H1 (cell line): ENCODE data around the gene KDM6A. TPM values are rescaled to one million over a fixed set of nuclear protein-coding genes. Genes with fewer than 3 reads are reported as not detected.

Experiments used
- CTCF ChIA-PET: fragments of 300-600 bp; sonication (Branson Sonifier 250); formaldehyde crosslinking; loops from one replicate; lab custom pipeline; 2021; ENCODE audit not compliant: partially characterized antibody; lab: Charles Lee
- POLR2A ChIA-PET: fragments of 300-600 bp; sonication (Branson Sonifier 250); formaldehyde crosslinking; loops from one replicate; lab custom pipeline; 2021; ENCODE audit warnings: inconsistent platforms; ENCODE audit not compliant: partially characterized antibody; lab: Charles Lee
- DNase-seq, 2 experiments: peaks; one replicate each; pipeline versions ENCODE4 v3.0.0 to v3.0.0-alpha.2; 2010 to 2022; ENCODE audit warnings: low spot score in 2 of 2, low read depth in 1 of 2, mixed read lengths in 1 of 2
- FAIRE-seq: peaks from 2 replicates; lab custom pipeline; 2011; peaks lifted over from hg19 to GRCh38; lab: Jason Lieb, UNC
- H2AFZ ChIP-seq: 2 replicates; pipeline ENCODE4 v1.8.1; 2012; ENCODE audit warnings: low read length, inconsistent platforms
- H2AK5ac ChIP-seq: 2 replicates; pipeline ENCODE4 v1.6.1; 2013; ENCODE audit warnings: low read depth, low read length
- H2BK120ac ChIP-seq: replicated peaks from 2 replicates; pipeline ENCODE3; 2013; ENCODE audit warnings: low read depth, low read length, inconsistent platforms
- H2BK12ac ChIP-seq: 2 replicates; pipeline ENCODE4 v1.6.1; 2013; ENCODE audit warnings: low read depth, low read length
- H2BK15ac ChIP-seq: 2 replicates; pipeline ENCODE4 v1.6.1; 2013; ENCODE audit warnings: low read length
- H2BK20ac ChIP-seq: 2 replicates; pipeline ENCODE4 v1.6.1; 2013; ENCODE audit warnings: low read length
- H2BK5ac ChIP-seq: 2 replicates; pipeline ENCODE4 v1.6.1; 2013; ENCODE audit warnings: low read depth, low read length
- H3K14ac ChIP-seq: 2 replicates; pipeline ENCODE4 v1.6.1; 2013; ENCODE audit warnings: inconsistent platforms; ENCODE audit not compliant: insufficient read length
- H3K18ac ChIP-seq: 2 replicates; pipeline ENCODE4 v1.6.1; 2013; ENCODE audit warnings: low read length; ENCODE audit errors: extremely low read depth
- H3K23ac ChIP-seq: 2 replicates; pipeline ENCODE4 v1.6.1; 2013; ENCODE audit warnings: inconsistent platforms; ENCODE audit not compliant: insufficient read length
- H3K23me2 ChIP-seq: 2 replicates; pipeline ENCODE4 v1.6.1; 2013; ENCODE audit warnings: low read depth, low read length
- H3K27ac ChIP-seq: 2 replicates; pipeline ENCODE4 v1.6.1; 2011; ENCODE audit warnings: low read depth, low read length, inconsistent platforms
- H3K27me3 ChIP-seq, 4 experiments: replicated peaks in 1 of 4; 1 replicate in 1 of 4; 2 replicates in 3 of 4; pipeline versions ENCODE4 v1.6.1 to v1.8.1; 2011 to 2013; ENCODE audit warnings: low read length in 3 of 4, mild to moderate bottlenecking in 3 of 4, inconsistent platforms in 2 of 4, mixed read lengths in 2 of 4, moderate library complexity in 1 of 4; ENCODE audit not compliant: control insufficient read depth in 3 of 4, insufficient read depth in 3 of 4; ENCODE audit errors: extremely low read depth in 1 of 4
- H3K36me3 ChIP-seq, 4 experiments: 2 replicates each; pipeline versions ENCODE4 v1.6.1 to v1.8.1; 2011 to 2013; ENCODE audit warnings: mild to moderate bottlenecking in 4 of 4, low read length in 3 of 4, moderate library complexity in 2 of 4, control low read depth in 1 of 4, inconsistent platforms in 1 of 4; ENCODE audit not compliant: insufficient read depth in 4 of 4, control insufficient read depth in 2 of 4
- H3K4ac ChIP-seq: replicated peaks from 2 replicates; pipeline ENCODE3; 2013; ENCODE audit warnings: low read length, low read depth, mixed read lengths, inconsistent platforms; ENCODE audit not compliant: insufficient read length
- H3K4me1 ChIP-seq, 4 experiments: replicated peaks in 1 of 4; 1 replicate in 1 of 4; 2 replicates in 3 of 4; pipeline versions ENCODE4 v1.6.1 to v1.8.1; 2011 to 2013; ENCODE audit warnings: low read length in 3 of 4, inconsistent platforms in 2 of 4, mixed read lengths in 1 of 4; ENCODE audit not compliant: insufficient read depth in 4 of 4, control insufficient read depth in 3 of 4
- H3K4me2 ChIP-seq, 2 experiments: 2 replicates each; pipeline versions ENCODE4 v1.6.1 to v1.8.1; 2011 to 2013; ENCODE audit warnings: low read depth in 2 of 2, low read length in 2 of 2, control low read depth in 1 of 2, inconsistent platforms in 1 of 2, mild to moderate bottlenecking in 1 of 2; ENCODE audit not compliant: insufficient read depth in 1 of 2
- H3K4me3 ChIP-seq, 4 experiments: fragments of 200-600, 300-600 bp in 1 of 4; sonication (generic), shearing (Covaris generic), sonication (Bioruptor Twin) in 1 of 4; 2 replicates each; pipeline versions ENCODE4 v1.5.1 to v1.8.1; 2011 to 2016; ENCODE audit warnings: low read length in 4 of 4, low read depth in 3 of 4, control low read depth in 2 of 4, inconsistent platforms in 2 of 4, mild to moderate bottlenecking in 2 of 4, mixed read lengths in 1 of 4, moderate library complexity in 1 of 4; ENCODE audit not compliant: insufficient read depth in 2 of 4; ENCODE audit errors: extremely low read depth in 1 of 4
- H3K56ac ChIP-seq: replicated peaks from 2 replicates; pipeline ENCODE3; 2013; ENCODE audit warnings: low read depth, mild to moderate bottlenecking, mixed read lengths, low read length, inconsistent platforms; ENCODE audit not compliant: insufficient read length
- H3K79me1 ChIP-seq: 2 replicates; pipeline ENCODE4 v1.6.1; 2013; ENCODE audit warnings: low read depth, low read length, control low read depth
- H3K79me2 ChIP-seq, 2 experiments: 2 replicates each; pipeline versions ENCODE4 v1.6.1 to v1.8.1; 2012 to 2013; ENCODE audit warnings: low read length in 2 of 2, mild to moderate bottlenecking in 2 of 2, inconsistent platforms in 1 of 2; ENCODE audit not compliant: insufficient read depth in 2 of 2, control insufficient read depth in 1 of 2
- H3K9ac ChIP-seq, 4 experiments: replicated peaks in 1 of 4; 1 replicate in 1 of 4; 2 replicates in 3 of 4; pipeline versions ENCODE4 v1.6.1 to v1.8.1; 2011 to 2013; ENCODE audit warnings: low read depth in 3 of 4, low read length in 3 of 4, control low read depth in 2 of 4, mild to moderate bottlenecking in 2 of 4, moderate library complexity in 2 of 4, inconsistent platforms in 1 of 4; ENCODE audit errors: extremely low read depth in 1 of 4
- H3K9me3 ChIP-seq, 2 experiments: 2 replicates each; pipeline versions ENCODE4 v1.6.1 to v1.8.1; 2012 to 2013; ENCODE audit warnings: mild to moderate bottlenecking in 2 of 2, moderate library complexity in 2 of 2, control low read depth in 1 of 2, inconsistent platforms in 1 of 2, low read depth in 1 of 2, low read length in 1 of 2, mixed read lengths in 1 of 2; ENCODE audit not compliant: insufficient read depth in 2 of 2
- H4K20me1 ChIP-seq, 2 experiments: replicated peaks in 1 of 2; 2 replicates each; pipeline versions ENCODE3 to v1.8.1; 2011 to 2013; ENCODE audit warnings: inconsistent platforms in 2 of 2, low read length in 2 of 2, mild to moderate bottlenecking in 1 of 2; ENCODE audit not compliant: insufficient read depth in 2 of 2, control insufficient read depth in 1 of 2
- H4K5ac ChIP-seq: 2 replicates; pipeline ENCODE4 v1.6.1; 2013; ENCODE audit warnings: low read length, low read depth, mixed read lengths, inconsistent platforms; ENCODE audit not compliant: insufficient read length
- H4K8ac ChIP-seq: 2 replicates; pipeline ENCODE4 v1.8.0; 2013; ENCODE audit warnings: mild to moderate bottlenecking, moderate library complexity, low read length, inconsistent platforms; ENCODE audit not compliant: insufficient read depth; ENCODE audit errors: extremely low read depth
- H4K91ac ChIP-seq: replicated peaks from 2 replicates; pipeline ENCODE3; 2013; ENCODE audit warnings: low read length, mixed read lengths, inconsistent platforms; ENCODE audit not compliant: insufficient read length
- CBX5 ChIP-seq: fragments of 300-800, 300-1000 bp; sonication (generic); IDR thresholded peaks from 2 replicates; pipeline ENCODE4 v1.7.1; 2016; ENCODE audit warnings: antibody characterized with exemption, low read length, low read depth
- CBX8 ChIP-seq: fragments of 300-800, 300-1000 bp; sonication (generic); IDR thresholded peaks from 2 replicates; pipeline ENCODE4 v1.7.1; 2016; ENCODE audit warnings: low read depth, low read length, borderline replicate concordance
- CHD1 ChIP-seq: IDR thresholded peaks from 2 replicates; pipeline ENCODE4 v1.6.1; 2012; ENCODE audit warnings: low read depth, low read length, improper control_type of control experiment
- CHD2 ChIP-seq: IDR thresholded peaks from 2 replicates; pipeline ENCODE4 v1.6.1; 2012; ENCODE audit warnings: low read length, improper control_type of control experiment
- EP300 ChIP-seq, 2 experiments: IDR thresholded peaks; 1 replicate in 1 of 2; 2 replicates in 1 of 2; pipeline ENCODE4 v1.6.1; 2011 to 2012; ENCODE audit warnings: low read depth in 2 of 2, low read length in 2 of 2, mild to moderate bottlenecking in 2 of 2, borderline replicate concordance in 1 of 2, inconsistent platforms in 1 of 2, moderate library complexity in 1 of 2
- FOSL1 ChIP-seq: IDR thresholded peaks from 2 replicates; pipeline ENCODE4 v1.6.1; 2011; ENCODE audit warnings: mild to moderate bottlenecking, low read depth, low read length, moderate library complexity; ENCODE audit not compliant: insufficient read depth
- HDAC2 ChIP-seq, 2 experiments: fragments of 300-600 bp in 1 of 2; sonication (generic) in 1 of 2; IDR thresholded peaks; 2 replicates each; pipeline ENCODE4 v1.6.1; 2011 to 2012; ENCODE audit warnings: low read depth in 2 of 2, low read length in 2 of 2, mild to moderate bottlenecking in 2 of 2, moderate library complexity in 2 of 2, borderline replicate concordance in 1 of 2, inconsistent platforms in 1 of 2
- HDAC6 ChIP-seq: IDR thresholded peaks from one replicate; pipeline ENCODE4 v1.7.1; 2012; ENCODE audit warnings: low read depth, mild to moderate bottlenecking, inconsistent platforms, low read length, moderate library complexity
- PHF8 ChIP-seq: fragments of 200-600 bp; sonication (generic); conservative IDR thresholded peaks from 2 replicates; pipeline ENCODE4 v1.7.1; 2012; ENCODE audit warnings: low read depth, mild to moderate bottlenecking, inconsistent platforms, low read length, moderate library complexity
- POLR2A ChIP-seq, 2 experiments: IDR thresholded peaks; 1 replicate in 1 of 2; 2 replicates in 1 of 2; pipeline ENCODE4 v1.6.1; 2011; ENCODE audit warnings: low read depth in 2 of 2, low read length in 2 of 2, mild to moderate bottlenecking in 2 of 2; ENCODE audit errors: control extremely low read depth in 1 of 2
- POU5F1 ChIP-seq: IDR thresholded peaks from 2 replicates; pipeline ENCODE4 v1.6.1; 2011; ENCODE audit warnings: low read depth, mild to moderate bottlenecking, low read length, moderate library complexity
- SIN3A ChIP-seq, 2 experiments: IDR thresholded peaks in 1 of 2; conservative IDR thresholded peaks in 1 of 2; 2 replicates each; pipeline ENCODE4 v1.6.1; 2011 to 2012; ENCODE audit warnings: low read length in 2 of 2, improper control_type of control experiment in 1 of 2, low read depth in 1 of 2, mild to moderate bottlenecking in 1 of 2
- TAF7 ChIP-seq: optimal IDR thresholded peaks from 2 replicates; pipeline ENCODE3; 2011; ENCODE audit warnings: low read depth, mild to moderate bottlenecking, inconsistent platforms, low read length, moderate library complexity, borderline replicate concordance
- TCF12 ChIP-seq: IDR thresholded peaks from 2 replicates; pipeline ENCODE4 v1.6.1; 2011; ENCODE audit warnings: low read depth, mild to moderate bottlenecking, low read length
- WGBS, 2 experiments: shearing (Covaris generic) in 1 of 2; methylation state at CpG; one replicate each; pipeline versions ENCODE4 v1.1.6 to v1.1.7; 2013 to 2015; ENCODE audit warnings: low lambda C conversion rate in 2 of 2, mixed read lengths in 2 of 2, inconsistent platforms in 1 of 2, low coverage in 1 of 2, missing lambda C conversion rate in 1 of 2; ENCODE audit not compliant: insufficient replicate concordance in 2 of 2, insufficient coverage in 1 of 2, insufficient read length in 1 of 2; ENCODE audit errors: extremely low coverage in 1 of 2, missing lambda C conversion rate in 1 of 2; 5-methylcytosine and 5-hydroxymethylcytosine counted together
- polyA plus RNA-seq, 7 experiments: library from polyadenylated mRNA; depleted of rRNA in 3 of 7; stranded (reverse) in 5 of 7; unstranded in 2 of 7; fragments of >200 nt in 5 of 7; fragments of 200-250 nt in 2 of 7; gene quantifications; 1 replicate in 5 of 7; 2 replicates in 1 of 7; 4 replicates in 1 of 7; pipeline versions ENCODE4 v1.2.1 to v1.2.3, GENCODE V29; 2011 to 2013; ENCODE audit warnings: missing spikeins in 2 of 7, mixed read lengths in 2 of 7
- total RNA-seq: library from RNA; stranded (reverse); fragmentation: NEBNext Ultra II Directional; extraction: Animal tissue kit (Norgen Biotek cat#: 25700); gene quantifications from 2 replicates; pipeline ENCODE4 v1.2.1, GENCODE V29; 2021

KDM6A gene
- total and polyA plus RNA-seq, 2 of the 8 experiments (the other 6 are each of a cell fraction or from before 2014, with no cell fraction given) = 43.5 to 58.4 TPM

DNA sequence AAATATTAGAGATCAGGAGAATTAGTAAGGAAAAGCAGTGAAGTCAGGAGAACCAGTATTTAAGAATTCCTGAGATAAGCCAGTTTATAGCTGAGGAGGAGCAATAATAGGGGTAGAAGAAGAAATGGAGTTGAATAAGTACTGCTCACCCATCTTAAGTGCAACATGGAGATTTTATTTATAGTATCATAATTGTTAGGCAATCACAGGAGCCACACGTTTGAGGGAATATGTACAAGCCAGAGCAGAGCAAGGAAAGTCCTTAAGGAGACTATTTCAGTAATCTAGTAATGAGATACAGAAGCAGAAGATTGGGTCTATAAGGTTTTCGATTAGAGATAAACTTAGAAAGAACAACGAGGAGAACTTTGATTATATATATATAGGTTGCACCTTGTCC lies 145.0 kb downstream of the KDM6A start:
- Histone ChIP-seq H3K4me2 (no peak overlapping the region), H3K27ac (no peak overlapping the region), H4K8ac (no peak overlapping the region), H2AFZ (no peak overlapping the region), H4K91ac (no peak overlapping the region), H4K5ac (no peak overlapping the region), H3K9me3 (no peaks in the 10 kb centered on the region), H3K4ac (no peak overlapping the region), H4K20me1 (peaks cover 5 to 6% of the 10 kb centered on the region in 2 experiments), H2BK120ac (no peak overlapping the region), H2BK12ac (no peak overlapping the region), H3K27me3 (no peaks in the 10 kb centered on the region), H3K36me3 (0 out of 8 replicates have a peak, but pooled peaks cover 0 to 3% (median 0%) of the 10 kb centered on the region in 4 experiments), H3K23me2 (no peaks in the 10 kb centered on the region), H3K23ac (no peak overlapping the region), H2BK20ac (no peak overlapping the region), H3K79me1 (no peaks in the 10 kb centered on the region), H3K4me3 (no peak overlapping the region), H2BK5ac (no peak overlapping the region), H3K18ac (no peak overlapping the region), H3K4me1 (peaks cover 0 to 5% (median 0%) of the 10 kb centered on the region in 4 experiments; a peak in 2 of 7 replicates), H2AK5ac (no peak overlapping the region), H3K56ac (no peak overlapping the region), H3K14ac (no peak overlapping the region), H2BK15ac (no peak overlapping the region), H3K79me2 (peaks cover 0 to 98% of the 10 kb centered on the region in 2 experiments; a peak in 3 of 4 replicates), H3K9ac (no peak overlapping the region)
- ChIA-PET POLR2A (interaction anchor here (1.4 kb wide), 1 partner anchor 10 kb away, joined by 3 read pairs; no protein-coding TSS in a partner anchor), CTCF (no interaction called here)
- FAIRE-seq (no peak), DNase-seq (no peak)
- 80% methylated on average over 3 of the region's 3 CpGs; no CpG with 5 or more reads in 1 of the 2 experiments for WGBS, 2 experiments
- TF ChIP-seq TCF12 (no peak), HDAC2 (IDR thresholded peaks at IDR 0.05; ENCODE audit: borderline replicate concordance in 1 of 2, low read depth in 2 of 2, low read length in 2 of 2) (no peak), EP300 (IDR thresholded peaks at IDR 0.05; ENCODE audit: borderline replicate concordance in 1 of 2, low read depth in 2 of 2, low read length in 2 of 2) (no peak), TAF7 (no peak), HDAC6 (no peak), CHD2 (no peak), CBX8 (no peak), SIN3A (conservative IDR thresholded peaks at IDR 0.05 in 1 of 2, IDR thresholded peaks at IDR 0.05 in 1 of 2; ENCODE audit: low read depth in 1 of 2, low read length in 2 of 2) (no peak), POU5F1 (no peak), PHF8 (no peak), CHD1 (no peak), POLR2A (IDR thresholded peaks at IDR 0.05; ENCODE audit: control extremely low read depth in 1 of 2, low read depth in 2 of 2, low read length in 2 of 2) (no peak), CBX5 (no peak), FOSL1 (no peak)
